ENCODE data around the gene GINS2.

GINS2 gene

GRCh38 chr16:85668676-85669424 is 19.9 kb downstream of the GINS2 start:
- DNase-seq (ENCODE audit: low spot score) (no peak), FAIRE-seq (no peak)

DNA sequence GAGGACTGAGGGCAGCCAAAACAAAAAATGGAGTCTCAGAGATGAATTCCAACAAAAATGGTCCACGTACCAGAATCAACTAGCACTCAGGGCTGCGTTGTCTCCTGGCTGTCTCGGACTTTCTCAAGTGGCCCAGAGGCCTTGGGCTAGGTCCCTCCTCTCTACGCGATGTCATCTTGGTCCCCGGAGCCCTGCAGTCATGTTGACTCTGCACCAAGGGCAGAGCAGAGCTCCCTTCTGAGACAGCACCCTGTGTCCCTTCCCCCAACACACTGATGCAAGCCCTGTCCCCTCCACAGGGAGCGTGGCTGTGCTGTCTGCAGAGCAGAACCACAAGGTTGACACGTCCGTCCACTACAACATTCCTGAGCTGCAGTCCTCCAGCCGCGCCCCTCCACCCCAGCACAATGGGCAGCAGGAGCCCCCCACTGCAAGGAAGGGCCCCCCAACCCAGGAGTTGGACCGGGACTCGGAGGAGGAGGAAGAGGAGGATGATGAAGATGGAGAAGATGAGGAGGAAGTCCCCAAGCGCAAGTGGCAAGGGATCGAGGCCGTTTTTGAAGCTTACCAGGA is 20.8 kb downstream of the GINS2 start:
- DNase-seq (ENCODE audit: low spot score) (no peak), FAIRE-seq (no peak)

DNA sequence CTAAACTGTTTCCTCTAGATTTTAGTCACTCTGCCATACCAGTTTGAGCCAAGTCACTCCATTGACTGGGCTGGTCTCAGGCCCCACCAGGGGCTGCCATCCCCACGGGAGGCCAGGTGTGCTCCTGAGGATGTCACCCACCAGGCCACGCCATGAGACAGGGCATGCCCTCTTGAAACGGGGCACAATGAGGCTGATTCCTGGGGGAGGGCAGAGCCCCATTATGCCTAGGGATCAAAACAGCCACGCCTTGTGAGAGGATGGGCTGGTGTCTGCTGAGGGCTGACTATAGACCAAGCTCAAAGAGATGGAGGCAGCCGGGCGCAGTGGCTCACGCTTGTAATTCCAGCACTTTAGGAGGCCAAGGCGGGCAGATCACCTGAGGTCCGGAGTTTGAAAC is 21.5 kb downstream of the GINS2 start:
- DNase-seq (ENCODE audit: low spot score): no peak
- FAIRE-seq: no peak

- no peak for FAIRE-seq
- DNase-seq (ENCODE audit: low spot score): no peak
These were observed 22.8 kb downstream of the GINS2 start for GRCh38 chr16:85665929-85666328.

DNA sequence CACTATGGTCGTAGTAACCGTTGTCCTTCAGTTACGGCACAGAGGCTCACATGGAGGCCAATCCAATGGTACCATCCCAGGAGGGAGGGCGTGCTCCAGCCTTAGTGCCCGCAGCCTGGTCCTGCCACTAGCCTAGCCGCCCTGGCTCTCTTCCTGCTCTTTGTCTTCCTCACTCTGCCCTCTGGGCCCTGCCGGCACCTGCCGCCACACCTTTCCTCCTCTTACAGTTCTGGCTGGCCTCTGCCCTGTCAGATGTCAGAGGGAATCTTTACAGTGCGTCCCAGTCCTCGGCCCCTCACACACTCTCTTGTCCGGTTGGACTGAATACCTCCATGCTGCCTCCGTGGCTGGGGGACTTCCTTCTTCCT is 23.4 kb downstream of the GINS2 start:
- DNase-seq (ENCODE audit: low spot score) (no peak), FAIRE-seq (no peak)

- DNase-seq (ENCODE audit: low spot score) (no peak), FAIRE-seq (no peak)
These were observed 24.0 kb downstream of the GINS2 start for GRCh38 chr16:85664580-85665372.

GRCh38 chr16:85663891-85664321 is 24.8 kb downstream of the GINS2 start:
- no peak for FAIRE-seq
- DNase-seq (ENCODE audit: low spot score): no peak

- DNase-seq (ENCODE audit: low spot score) (no peak), FAIRE-seq (no peak)
These were observed 25.6 kb downstream of the GINS2 start for GRCh38 chr16:85662976-85663830.

- FAIRE-seq: no peak
These were observed 26.3 kb downstream of the GINS2 start for GRCh38 chr16:85662482-85662812.

DNA sequence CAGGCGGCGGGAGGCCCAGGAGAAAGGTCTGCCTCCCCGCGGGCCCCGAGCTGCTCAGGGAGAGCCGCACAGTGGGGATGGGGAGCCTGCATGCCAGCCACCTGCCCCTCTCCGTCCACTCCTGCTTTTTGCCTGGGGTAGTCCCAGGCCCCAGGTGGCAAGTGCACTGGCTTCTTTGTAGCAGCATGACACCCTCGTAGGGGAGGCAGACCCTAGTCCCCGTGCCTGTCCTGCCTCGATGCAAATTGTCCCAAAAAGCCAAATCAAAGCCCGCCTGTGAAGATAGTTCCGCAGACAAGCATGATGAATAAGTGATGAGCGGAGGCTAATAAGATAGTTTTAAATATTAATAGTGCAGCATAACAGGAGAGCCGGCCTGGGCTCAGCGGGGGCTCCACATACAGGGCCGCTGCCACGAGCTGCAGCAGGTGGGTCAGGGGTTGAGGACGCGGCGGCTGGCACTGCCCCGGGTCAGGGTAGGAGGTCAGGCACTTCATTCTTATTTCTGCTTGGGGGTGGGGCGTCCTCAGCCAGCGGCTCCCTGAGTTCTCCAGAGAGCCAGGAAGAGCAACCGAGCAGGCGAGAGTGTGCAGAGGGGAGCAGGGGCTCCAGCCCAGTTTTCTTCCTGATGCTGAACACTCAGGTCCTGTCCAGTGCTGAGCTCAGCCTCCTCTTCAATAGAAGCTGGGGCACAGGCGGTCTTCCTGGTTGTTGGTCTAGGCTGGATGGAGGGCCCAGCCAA is 26.8 kb downstream of the GINS2 start:
- FAIRE-seq: no peak
- no peak for DNase-seq (ENCODE audit: low spot score)

More at GRCh38 chr16:85662482-85662812, 26.3 kb downstream of the GINS2 start:
- DNase-seq (ENCODE audit: low spot score): no peak

DNA sequence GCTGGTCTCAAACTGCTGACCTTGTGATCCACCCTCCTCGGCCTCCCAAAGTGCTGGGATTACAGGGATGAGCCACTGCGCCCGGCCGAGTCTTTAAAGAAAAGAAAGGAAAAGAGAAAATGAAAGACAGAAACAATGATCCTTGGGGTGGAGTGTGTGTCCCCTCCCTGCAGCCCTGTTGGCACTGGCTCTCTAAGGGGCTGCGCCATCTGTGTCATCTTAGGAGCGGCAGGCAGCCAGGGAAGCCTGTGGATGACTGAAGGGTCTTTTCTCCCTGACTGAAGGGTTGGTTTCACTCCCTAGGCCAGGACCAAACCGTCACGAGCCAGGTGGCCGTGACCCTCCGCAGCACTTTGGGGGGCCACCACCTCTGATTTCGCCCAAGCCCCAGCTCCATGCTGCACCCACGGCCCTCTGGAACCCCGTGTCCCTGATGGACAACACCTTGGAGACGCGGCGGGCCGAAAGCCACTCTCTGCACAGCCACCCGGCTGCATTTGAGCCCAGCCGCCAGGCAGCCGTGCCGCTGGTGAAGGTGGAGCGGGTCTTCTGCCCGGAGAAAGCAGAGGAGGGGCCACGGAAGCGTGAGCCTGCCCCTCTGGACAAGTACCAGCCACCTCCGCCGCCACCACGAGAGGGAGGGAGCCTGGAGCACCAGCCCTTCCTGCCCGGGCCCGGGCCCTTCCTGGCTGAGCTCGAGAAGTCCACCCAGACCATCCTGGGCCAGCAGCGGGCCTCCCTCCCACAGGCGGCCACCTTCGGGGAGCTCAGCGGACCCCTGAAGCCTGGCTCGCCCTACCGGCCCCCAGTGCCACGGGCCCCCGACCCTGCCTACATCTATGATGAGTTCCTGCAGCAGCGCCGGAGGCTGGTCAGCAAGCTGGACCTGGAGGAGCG is 27.7 kb downstream of the GINS2 start:
- no peak for FAIRE-seq
- no peak for DNase-seq (ENCODE audit: low spot score)

DNA sequence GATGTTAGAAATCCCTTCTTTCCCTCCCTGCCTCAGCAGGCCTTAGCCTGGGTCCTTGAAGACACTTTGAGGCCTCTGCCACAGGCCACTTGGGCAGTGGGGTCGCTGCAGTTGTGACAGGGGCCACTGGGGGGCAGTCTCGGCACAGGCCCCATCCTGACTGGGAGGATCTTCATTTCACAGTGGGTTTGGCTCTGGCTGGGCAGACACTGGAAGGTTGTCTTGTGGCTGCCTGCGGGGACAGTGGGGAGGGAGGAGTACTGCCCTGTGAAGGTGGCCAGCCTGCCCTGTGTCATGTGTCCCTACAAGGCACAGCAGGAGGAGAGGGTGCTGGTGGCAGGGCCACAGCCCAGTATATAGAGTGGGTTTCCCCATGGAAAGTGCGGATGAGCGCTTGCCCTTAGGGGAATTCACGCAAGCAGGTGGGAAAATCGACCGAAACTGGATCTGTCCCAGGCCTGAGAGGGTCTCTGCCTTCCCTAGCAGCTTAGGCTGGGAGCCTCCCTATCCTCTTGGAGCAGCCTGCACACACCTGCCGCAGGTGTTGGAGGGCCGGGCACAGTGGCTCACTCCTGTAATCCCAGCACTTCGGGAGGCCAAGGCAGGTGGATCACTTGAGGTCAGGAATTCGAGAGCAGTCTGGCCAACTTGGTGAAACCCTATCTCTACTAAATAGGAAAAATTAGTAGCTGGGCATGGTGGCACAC is 28.8 kb downstream of the GINS2 start:
- no peak for FAIRE-seq

GRCh38 chr16:85659336-85659735 is 29.4 kb downstream of the GINS2 start:
- DNase-seq (ENCODE audit: low spot score) (no peak), FAIRE-seq (no peak)

More for the DNA sequence above, 28.8 kb downstream of the GINS2 start:
- peak; percentile 31 for DNase-seq (ENCODE audit: low spot score)

DNA sequence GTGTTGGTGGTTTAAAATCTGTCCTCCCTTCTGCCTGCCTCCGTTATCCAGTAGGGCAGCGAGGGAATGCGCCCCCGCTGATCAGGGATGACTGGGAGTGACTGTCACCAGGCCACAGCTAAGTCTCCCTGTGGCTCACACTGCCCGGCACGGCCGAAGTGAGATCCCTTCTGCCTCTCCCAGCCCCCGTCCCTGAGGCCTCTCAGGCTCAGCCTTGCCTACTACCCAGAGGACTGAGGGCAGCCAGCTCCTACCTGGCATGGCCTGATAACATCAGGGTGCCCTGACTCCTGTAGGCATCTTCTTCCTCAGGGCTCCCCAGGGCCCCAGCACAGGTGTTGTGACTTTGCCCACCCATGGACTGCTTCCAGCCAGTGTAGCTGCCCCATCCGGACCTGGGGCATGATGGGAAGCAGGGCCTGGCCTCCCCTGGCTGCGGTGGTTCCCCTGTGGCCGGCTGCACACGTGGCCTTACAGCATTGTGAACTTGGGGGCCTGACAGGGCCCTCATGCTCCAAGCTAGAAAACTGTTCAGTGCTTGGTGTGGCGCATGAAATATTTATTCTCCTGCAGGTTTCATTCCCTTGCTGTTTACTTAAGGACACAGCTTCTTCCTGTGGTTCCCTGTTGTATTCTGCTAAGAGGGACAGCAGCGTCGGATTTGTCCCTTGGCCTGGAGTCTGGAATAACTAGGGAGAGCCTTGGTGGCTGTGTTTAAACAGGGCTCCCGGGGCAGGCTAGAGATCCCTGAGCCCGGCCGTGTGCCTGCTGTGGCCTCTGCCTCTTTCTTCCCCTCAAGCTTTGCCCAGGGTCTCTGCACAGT is 30.0 kb downstream of the GINS2 start:
- DNase-seq (ENCODE audit: low spot score): no peak
- no peak for FAIRE-seq

DNA sequence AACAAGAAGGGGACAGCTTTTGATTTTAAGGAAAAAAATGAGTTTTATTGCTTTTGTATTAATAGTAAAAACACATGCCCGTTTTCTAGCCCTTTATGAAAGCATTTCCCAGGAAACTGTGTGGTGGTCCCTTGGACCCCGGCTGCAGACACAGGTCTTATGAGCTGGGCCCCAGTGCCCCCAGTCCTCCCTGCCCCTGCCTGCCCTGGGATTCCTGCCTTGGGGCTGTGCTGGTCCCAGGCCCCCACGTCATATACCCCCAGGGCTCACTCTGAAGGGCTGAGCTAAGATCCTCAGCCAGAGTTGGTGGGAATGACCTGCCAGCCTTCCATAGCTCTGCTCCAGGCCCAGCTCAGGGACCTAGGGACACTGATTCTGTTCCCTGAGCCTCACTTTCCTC is 30.8 kb downstream of the GINS2 start:
- FAIRE-seq: no peak
- no peak for DNase-seq (ENCODE audit: low spot score)

DNA sequence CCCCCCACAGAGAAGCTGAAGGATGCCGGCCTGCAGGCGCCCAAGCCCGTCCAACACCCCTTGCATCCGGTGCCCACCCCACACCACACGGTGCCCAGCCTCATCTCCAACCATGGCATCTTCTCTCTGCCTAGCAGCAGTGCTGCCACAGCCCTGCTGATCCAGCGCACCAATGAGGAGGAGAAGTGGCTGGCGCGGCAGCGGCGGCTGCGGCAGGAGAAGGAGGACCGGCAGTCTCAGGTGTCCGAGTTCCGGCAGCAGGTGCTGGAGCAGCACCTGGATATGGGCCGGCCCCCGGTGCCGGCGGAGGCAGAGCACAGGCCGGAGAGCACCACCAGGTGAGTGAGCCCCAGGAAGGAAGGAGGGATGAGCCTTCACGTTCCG is 31.5 kb downstream of the GINS2 start:
- FAIRE-seq (no peak), DNase-seq (ENCODE audit: low spot score) (no peak)

GRCh38 chr16:85656351-85657266 is 32.1 kb downstream of the GINS2 start:
- DNase-seq (ENCODE audit: low spot score) (no peak), FAIRE-seq (no peak)
